GM12891 (cell line): ENCODE results near the gene KCNAB2.

Experiments used
- DNase-seq: peaks from one replicate; pipeline ENCODE4 v3.0.0; 2011; ENCODE audit warnings: low spot score; ENCODE audit not compliant: insufficient read length
- FAIRE-seq: peaks from 2 replicates; lab custom pipeline; 2011; peaks lifted over from hg19 to GRCh38; lab: Jason Lieb, UNC
- PAX5 ChIP-seq: IDR thresholded peaks from 2 replicates; pipeline ENCODE4 v1.6.1; 2011; ENCODE audit warnings: low read length, moderate library complexity, mild to moderate bottlenecking; ENCODE audit not compliant: insufficient read depth, severe bottlenecking
- POLR2A ChIP-seq: IDR thresholded peaks from 2 replicates; pipeline ENCODE4 v1.6.1; 2011; ENCODE audit warnings: low read depth, low read length, control low read depth
- POLR2AphosphoS5 ChIP-seq: IDR thresholded peaks from 2 replicates; pipeline ENCODE4 v1.6.1; 2011; ENCODE audit warnings: low read depth, low read length, control low read depth
- POU2F2 ChIP-seq: IDR thresholded peaks from 2 replicates; pipeline ENCODE4 v1.6.1; 2011; ENCODE audit warnings: low read depth, mild to moderate bottlenecking, control low read depth, low read length, moderate library complexity
- SPI1 ChIP-seq: IDR thresholded peaks from 2 replicates; pipeline ENCODE4 v1.6.1; 2011; ENCODE audit warnings: low read depth, low read length, control low read depth
- TAF1 ChIP-seq: IDR thresholded peaks from 2 replicates; pipeline ENCODE4 v1.6.1; 2011; ENCODE audit warnings: low read depth, low read length, control low read depth

KCNAB2 gene

GRCh38 chr1:6091823-6092109, 46.1 kb downstream of the KCNAB2 start:
- FAIRE-seq (no peak), DNase-seq (no peak)
- TF ChIP-seq SPI1 = no peak
- no peak for TF ChIP-seq POLR2AphosphoS5

DNA sequence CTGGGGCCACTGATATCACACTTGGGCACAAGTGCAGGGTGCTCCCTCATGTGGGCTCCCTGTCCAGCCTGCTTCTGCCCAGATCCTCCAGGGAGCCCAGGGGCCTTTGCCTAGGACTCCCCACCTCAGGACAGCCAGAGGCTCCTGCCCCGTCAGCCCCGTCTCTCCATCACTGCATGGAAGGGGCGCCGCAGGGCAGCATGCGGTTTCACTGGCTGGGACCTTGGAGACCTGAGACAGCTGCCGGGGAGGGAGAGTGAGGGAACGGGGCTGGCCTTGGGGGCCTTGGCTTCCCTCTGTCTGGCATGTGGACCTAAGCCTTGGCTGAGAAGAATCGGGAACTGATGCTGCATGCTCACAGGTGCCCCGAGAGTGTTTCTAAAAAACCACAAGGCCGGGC, 46.5 kb downstream of the KCNAB2 start:
- no peak for FAIRE-seq

DNA sequence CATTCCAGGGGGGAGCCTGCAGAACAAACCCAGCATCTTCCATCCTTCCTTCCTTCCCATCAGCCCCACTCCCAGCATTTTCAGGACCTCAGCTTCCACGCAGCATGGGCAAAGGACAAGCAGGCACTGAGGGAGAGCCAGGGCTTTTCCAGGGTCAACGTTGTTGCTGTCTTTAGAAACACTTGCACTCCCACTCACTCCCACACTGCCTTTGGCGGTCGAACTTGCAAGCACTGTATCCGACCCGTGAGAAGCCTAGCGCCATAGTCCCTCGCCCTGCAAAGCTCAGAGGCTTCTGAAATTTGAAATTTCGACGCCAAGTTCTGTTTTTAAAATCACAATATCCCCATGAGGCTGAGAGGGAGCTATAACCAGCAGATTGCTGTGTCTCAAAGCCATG, 47.4 kb downstream of the KCNAB2 start:
- no peak for DNase-seq
- TF ChIP-seq TAF1 = no peak
- no peak for TF ChIP-seq POU2F2
- no peak for TF ChIP-seq SPI1
- TF ChIP-seq POLR2A = no peak
- no peak for TF ChIP-seq PAX5
- no peak for TF ChIP-seq POLR2AphosphoS5
- FAIRE-seq = no peak

More for the DNA sequence above, 46.5 kb downstream of the KCNAB2 start:
- DNase-seq = no peak
- TF ChIP-seq PAX5 = no peak
- TF ChIP-seq POLR2AphosphoS5 = no peak
- no peak for TF ChIP-seq SPI1

GRCh38 chr1:6093611-6094010, 47.9 kb downstream of the KCNAB2 start:
- DNase-seq = no peak
- TF ChIP-seq SPI1 = no peak
- TF ChIP-seq POLR2A = no peak
- no peak for FAIRE-seq

DNA sequence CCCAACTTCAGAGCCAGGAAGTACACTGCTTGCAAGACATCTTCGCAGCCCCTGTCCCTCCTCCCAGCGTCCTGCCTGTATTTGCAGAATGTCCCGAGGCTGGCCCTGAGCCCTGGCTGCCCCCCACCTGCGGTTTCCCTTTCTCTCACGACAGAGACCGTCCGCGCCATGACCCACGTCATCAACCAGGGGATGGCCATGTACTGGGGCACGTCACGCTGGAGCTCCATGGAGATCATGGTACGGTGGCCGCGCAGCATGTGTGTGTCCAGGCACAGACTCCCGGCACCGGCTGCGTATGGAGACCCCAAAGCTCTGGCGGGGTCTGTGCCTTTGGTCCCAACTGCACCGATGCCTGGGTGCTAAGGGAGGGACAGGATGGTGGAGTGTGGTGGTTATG, 48.6 kb downstream of the KCNAB2 start:
- FAIRE-seq = no peak
- no peak for TF ChIP-seq POU2F2
- TF ChIP-seq POLR2AphosphoS5 = no peak
- no peak for TF ChIP-seq SPI1
- TF ChIP-seq POLR2A = no peak
- TF ChIP-seq PAX5 = no peak
- no peak for TF ChIP-seq TAF1
- DNase-seq = no peak

DNA sequence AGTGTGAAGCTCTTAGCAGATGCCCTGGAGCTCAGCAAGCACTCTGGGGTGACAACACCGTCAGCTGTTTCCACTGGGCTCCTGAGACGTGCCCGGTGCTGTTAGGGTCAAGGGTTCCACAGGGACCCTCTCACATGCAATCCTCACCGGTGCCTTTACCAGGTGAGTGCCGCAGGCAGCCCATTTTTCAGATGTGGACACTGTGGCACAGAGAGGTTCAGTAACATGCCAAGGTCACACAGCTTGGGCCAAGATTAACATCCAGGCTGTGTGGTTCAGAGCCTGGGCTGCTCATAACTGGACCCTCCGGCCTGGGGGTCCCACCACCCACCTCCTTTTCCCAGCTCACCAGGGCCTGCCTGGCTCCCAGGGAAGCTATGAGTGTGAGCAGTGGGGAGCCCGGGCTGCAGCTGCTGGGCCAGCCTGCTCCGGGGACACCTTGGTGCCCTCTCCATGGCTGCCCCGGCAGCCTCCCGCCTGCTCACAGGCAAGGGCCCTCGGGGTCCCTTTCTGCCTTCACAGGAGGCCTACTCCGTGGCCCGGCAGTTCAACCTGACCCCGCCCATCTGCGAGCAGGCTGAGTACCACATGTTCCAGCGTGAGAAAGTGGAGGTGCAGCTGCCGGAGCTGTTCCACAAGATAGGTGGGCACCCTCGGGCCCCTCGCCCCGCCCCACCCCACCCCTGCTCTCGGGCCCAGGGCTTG, 49.3 kb downstream of the KCNAB2 start:
- TF ChIP-seq SPI1 (no peak), POU2F2 (no peak), PAX5 (no peak), TAF1 (no peak), POLR2AphosphoS5 (no peak)
- no peak for FAIRE-seq
- DNase-seq = no peak

- no peak for FAIRE-seq
- DNase-seq = no peak
- TF ChIP-seq TAF1 (no peak), POU2F2 (no peak), SPI1 (no peak), POLR2AphosphoS5 (no peak), POLR2A (no peak), PAX5 (no peak)
These were observed 50.0 kb downstream of the KCNAB2 start for GRCh38 chr1:6095511-6096242.

DNA sequence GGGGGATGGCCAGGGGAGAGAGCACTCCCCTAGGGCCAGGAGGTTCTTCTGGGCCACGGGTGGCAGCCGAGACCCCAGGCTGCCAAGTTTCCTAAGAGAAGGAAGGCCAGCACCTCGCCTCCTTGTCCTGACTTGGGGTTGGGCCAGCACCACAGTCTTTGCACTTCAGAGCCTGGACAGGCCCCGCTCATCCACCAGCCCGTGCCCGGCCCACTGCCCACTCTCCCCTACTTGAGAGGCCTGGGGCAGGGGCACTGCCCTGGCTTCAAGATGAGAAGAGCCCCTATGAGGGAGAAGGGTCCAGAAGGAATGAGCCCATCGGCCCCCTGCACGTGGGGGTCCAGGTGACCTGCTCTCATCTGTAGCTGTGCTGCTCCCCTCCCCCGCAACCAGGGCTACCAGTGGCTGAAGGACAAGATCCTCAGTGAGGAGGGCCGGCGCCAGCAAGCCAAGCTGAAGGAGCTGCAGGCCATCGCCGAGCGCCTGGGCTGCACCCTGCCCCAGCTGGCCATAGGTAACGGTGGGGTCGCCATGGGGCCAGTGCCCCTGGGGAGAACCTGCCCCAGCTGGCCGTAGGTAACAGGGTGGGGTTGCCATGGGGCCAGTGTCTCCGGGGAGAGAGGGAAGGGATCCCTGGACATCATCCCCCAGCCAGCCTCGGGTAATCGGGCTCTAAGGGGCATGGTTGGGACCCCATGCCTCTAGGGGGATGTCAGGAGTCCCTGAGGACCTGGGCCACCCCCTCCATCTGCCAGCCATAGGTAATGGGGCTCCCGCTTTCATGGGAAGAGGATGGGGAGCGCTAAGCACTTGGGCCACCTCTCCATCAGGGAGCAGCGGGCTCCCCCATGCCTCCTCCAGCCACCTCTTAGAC, 50.8 kb downstream of the KCNAB2 start:
- TF ChIP-seq POU2F2 = no peak
- no peak for TF ChIP-seq PAX5
- TF ChIP-seq SPI1 = no peak
- no peak for TF ChIP-seq TAF1
- no peak for TF ChIP-seq POLR2A
- TF ChIP-seq POLR2AphosphoS5 = no peak
- FAIRE-seq (no peak), DNase-seq (no peak)

GRCh38 chr1:6097117-6097595, 51.5 kb downstream of the KCNAB2 start:
- no peak for TF ChIP-seq TAF1
- TF ChIP-seq POLR2A = no peak
- TF ChIP-seq PAX5 = no peak
- TF ChIP-seq POLR2AphosphoS5 = no peak
- TF ChIP-seq POU2F2 = no peak
- TF ChIP-seq SPI1 = no peak
- FAIRE-seq (no peak), DNase-seq (no peak)
